ENCODE measurements around the gene FBXL17.

Gene FBXL17

DNA sequence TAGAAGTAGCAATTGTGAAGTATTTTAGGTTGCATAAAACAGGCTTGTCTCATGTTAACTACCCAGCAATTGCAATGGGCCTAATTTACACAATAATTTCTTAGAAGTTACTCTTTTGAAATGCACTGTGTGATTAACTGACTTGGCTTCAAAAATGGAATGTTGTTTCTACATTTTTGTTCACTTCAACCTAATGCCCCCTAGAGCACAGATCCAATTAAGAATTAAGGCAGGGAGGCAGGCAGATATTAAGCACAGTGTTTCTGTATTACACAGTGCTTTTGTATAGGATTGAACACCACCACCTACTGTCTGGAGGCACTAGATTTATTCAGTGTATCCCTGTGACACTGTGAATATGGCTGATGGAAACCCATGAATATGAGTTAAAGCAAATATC is 302.1 kb downstream of the FBXL17 start:
- no peaks in the 10 kb centered on the region for H3K9me3 ChIP-seq (ENCODE audit: control insufficient read depth, insufficient read depth, low read length)
- H3K4me1 ChIP-seq (ENCODE audit: insufficient read depth, low read length): peaks cover 68% of the 10 kb centered on the region
- no peak overlapping the region for H3K9ac ChIP-seq (ENCODE audit: low read depth, low read length)
- H3K36me3 ChIP-seq (ENCODE audit: insufficient read depth, low read length): no peaks in the 10 kb centered on the region

DNA sequence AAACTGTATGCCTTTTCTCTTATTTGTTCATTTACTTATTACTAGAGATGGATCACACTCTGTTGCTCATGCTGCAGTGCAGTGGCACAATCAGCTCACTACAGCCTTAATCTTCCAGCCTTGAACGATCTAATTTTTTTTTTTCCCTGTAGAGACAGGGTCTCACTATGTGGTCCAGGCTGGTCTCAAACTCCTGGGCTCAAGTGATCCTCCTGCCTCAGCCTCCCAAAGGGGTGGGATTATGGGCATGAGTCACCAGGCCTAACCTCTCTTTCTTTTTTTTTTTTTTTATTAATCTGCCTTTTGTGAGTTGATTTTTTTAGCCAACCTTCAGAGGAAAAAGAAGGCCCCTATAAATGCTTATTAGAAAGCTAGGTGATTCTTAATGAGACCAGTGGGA is 303.0 kb downstream of the FBXL17 start:
- Histone ChIP-seq H3K36me3 (ENCODE audit: insufficient read depth, low read length) (no peaks in the 10 kb centered on the region), H3K4me1 (ENCODE audit: insufficient read depth, low read length) (peaks cover 69% of the 10 kb centered on the region), H3K9ac (ENCODE audit: low read depth, low read length) (no peak overlapping the region), H3K9me3 (ENCODE audit: control insufficient read depth, insufficient read depth, low read length) (0 out of 2 replicates have a peak, but pooled peaks cover under 1% of the 10 kb centered on the region)

DNA sequence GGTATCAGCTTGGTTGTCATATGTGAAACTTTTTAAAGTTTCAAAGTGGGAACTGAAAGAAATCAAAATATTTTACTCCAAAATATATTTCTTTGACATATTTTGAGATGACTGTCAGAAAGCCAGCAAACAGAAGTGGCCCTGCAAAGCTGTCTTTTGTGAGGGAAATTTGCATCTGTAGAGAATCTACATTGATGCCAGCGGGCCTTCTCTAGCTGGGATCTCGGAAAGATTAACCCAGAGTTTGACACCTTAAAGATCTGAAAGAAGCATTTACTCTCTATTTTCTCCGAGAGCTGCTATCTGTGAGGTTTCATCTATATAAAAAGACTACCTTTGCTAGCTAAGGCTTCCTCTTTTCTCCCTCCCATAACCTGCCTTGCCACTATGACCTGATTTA is 303.6 kb downstream of the FBXL17 start:
- Histone ChIP-seq H3K9ac (ENCODE audit: low read depth, low read length) (no peak overlapping the region), H3K36me3 (ENCODE audit: insufficient read depth, low read length) (no peaks in the 10 kb centered on the region), H3K9me3 (ENCODE audit: control insufficient read depth, insufficient read depth, low read length) (peaks cover 5% of the 10 kb centered on the region; the same call in 1 of the 2 replicates), H3K4me1 (ENCODE audit: insufficient read depth, low read length) (peaks cover 64% of the 10 kb centered on the region)

DNA sequence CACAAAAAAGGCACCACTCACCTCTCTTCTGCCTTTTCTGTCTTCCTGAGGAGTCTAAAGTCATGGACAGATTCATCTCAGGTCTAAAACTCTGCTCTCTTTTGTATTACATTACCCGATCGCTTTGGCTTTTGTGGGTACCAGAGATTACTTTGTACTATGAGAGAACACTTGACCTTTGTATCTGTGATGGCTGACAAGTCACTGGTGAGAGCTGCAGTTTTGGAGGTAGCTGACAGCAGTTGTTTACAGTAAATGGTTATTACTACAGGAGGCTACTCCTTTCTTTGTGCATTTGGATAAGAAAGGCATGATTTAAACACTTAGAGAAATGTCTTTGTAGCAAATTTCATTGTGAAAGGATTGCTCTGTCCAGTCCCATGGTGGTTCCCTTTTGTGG is 307.3 kb downstream of the FBXL17 start:
- H3K9ac ChIP-seq (ENCODE audit: low read depth, low read length): no peak overlapping the region
- H3K36me3 ChIP-seq (ENCODE audit: insufficient read depth, low read length): no peaks in the 10 kb centered on the region
- peaks cover 5% of the 10 kb centered on the region; the same call in 1 of the 2 replicates for H3K9me3 ChIP-seq (ENCODE audit: control insufficient read depth, insufficient read depth, low read length)
- peaks cover 34% of the 10 kb centered on the region for H3K4me1 ChIP-seq (ENCODE audit: insufficient read depth, low read length)

DNA sequence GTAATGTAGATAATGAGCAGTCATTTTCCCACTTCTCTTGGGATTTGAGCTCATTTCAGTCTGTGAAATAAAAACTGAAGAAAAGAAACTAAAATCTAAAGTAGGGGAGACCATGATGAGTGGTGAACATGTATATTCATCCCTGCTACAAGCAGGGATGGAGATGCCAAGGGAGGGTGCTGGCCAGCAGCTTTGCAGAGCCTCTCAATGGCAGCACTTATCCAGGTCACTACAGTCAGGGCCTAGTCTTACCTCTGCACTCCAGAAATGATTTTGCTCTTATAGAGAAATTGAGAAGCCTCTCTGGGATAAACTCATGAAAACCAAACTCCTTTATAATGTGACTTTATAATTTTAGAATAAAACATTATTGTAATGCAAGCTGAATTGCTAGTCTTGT is 317.6 kb downstream of the FBXL17 start:
- Histone ChIP-seq H3K9ac (ENCODE audit: low read depth, low read length) (no peak overlapping the region), H3K4me1 (ENCODE audit: insufficient read depth, low read length) (peaks cover 6% of the 10 kb centered on the region), H3K36me3 (ENCODE audit: insufficient read depth, low read length) (no peaks in the 10 kb centered on the region), H3K9me3 (ENCODE audit: control insufficient read depth, insufficient read depth, low read length) (no peaks in the 10 kb centered on the region)

DNA sequence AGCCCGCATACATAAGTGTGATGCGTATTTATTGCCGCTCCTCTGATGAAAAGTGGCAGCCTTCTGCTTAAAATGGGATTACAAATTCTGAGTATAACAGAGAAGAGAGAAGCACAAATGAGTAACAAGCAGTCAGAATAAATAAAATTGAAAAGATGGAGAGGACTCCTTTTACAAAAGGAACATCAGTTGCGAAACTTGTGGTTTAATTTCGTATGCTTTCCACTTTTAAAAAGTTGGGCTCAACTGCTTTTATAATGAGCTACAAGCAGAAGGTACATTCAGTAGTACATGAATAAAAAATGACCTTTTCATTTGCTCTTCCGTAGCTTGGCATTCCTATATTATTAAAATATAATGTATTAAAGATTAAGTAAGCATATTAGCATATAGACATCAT is 320.0 kb downstream of the FBXL17 start:
- Histone ChIP-seq H3K9ac (ENCODE audit: low read depth, low read length) (no peak overlapping the region), H3K4me1 (ENCODE audit: insufficient read depth, low read length) (peaks cover 6% of the 10 kb centered on the region), H3K36me3 (ENCODE audit: insufficient read depth, low read length) (no peaks in the 10 kb centered on the region), H3K9me3 (ENCODE audit: control insufficient read depth, insufficient read depth, low read length) (no peaks in the 10 kb centered on the region)

DNA sequence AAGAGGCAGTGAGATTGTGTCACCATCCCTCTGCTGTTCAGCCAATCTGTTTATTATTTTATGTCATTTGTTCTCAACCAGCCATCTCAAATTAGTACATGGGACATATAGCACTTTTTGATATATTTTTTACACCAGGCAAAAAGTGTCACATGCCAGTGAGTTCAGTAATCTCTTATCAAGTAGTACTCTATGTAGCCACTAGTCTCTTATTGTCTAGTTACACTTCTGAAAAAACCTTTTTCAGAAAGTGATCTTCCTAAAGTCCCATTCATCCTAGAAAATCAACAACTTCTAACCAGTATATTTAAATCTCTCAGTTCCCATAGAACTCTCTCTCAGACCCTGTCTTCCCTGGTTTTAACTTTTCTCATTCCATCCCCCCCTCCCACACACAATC is 321.6 kb downstream of the FBXL17 start:
- peaks cover 6% of the 10 kb centered on the region for H3K4me1 ChIP-seq (ENCODE audit: insufficient read depth, low read length)
- H3K36me3 ChIP-seq (ENCODE audit: insufficient read depth, low read length): no peaks in the 10 kb centered on the region
- no peak overlapping the region for H3K9ac ChIP-seq (ENCODE audit: low read depth, low read length)
- no peaks in the 10 kb centered on the region for H3K9me3 ChIP-seq (ENCODE audit: control insufficient read depth, insufficient read depth, low read length)

DNA sequence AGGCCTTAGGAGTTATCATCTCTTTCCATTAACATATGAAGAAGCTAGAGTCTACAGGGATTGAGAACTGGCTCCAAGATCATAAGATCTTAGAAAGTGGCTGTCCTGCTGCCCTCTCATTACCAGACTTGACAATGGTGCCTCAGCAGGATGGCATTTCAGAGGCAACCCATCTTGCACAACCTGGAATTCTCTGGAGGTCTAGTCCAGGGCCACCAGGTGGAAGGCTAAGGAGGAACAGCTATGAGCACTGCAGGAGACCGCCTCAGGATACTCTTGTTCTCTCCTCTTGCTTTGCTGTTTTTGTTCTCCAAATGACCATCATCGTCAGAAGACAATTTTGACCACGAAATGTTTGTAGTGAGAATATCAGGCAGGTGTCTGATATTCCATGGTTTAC is 322.6 kb downstream of the FBXL17 start:
- Histone ChIP-seq H3K9me3 (ENCODE audit: control insufficient read depth, insufficient read depth, low read length) (no peaks in the 10 kb centered on the region), H3K4me1 (ENCODE audit: insufficient read depth, low read length) (peaks cover 6% of the 10 kb centered on the region), H3K36me3 (ENCODE audit: insufficient read depth, low read length) (no peaks in the 10 kb centered on the region), H3K9ac (ENCODE audit: low read depth, low read length) (no peak overlapping the region)

DNA sequence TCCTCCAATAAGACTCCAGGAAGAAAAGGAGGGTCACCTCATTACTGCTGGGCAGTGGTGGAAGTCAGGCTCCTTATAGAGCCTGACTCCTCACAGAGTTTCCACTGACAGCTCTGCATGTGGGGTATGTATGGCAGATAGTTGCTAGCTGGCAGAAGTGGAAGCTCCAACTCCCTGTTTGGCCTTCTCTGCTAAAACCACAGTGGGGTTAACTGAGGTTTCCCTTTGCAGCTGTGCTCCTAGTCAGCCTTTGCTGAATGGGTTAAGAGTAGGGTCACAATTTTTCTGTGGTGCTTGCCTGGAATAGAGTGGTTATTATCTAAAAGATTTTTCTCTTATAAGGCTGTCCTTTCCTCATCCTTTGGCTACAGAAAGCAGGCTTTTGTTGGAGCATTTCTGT is 327.5 kb downstream of the FBXL17 start:
- H3K9me3 ChIP-seq (ENCODE audit: control insufficient read depth, insufficient read depth, low read length): no peaks in the 10 kb centered on the region
- no peak overlapping the region for H3K9ac ChIP-seq (ENCODE audit: low read depth, low read length)
- no peaks in the 10 kb centered on the region for H3K36me3 ChIP-seq (ENCODE audit: insufficient read depth, low read length)

DNA sequence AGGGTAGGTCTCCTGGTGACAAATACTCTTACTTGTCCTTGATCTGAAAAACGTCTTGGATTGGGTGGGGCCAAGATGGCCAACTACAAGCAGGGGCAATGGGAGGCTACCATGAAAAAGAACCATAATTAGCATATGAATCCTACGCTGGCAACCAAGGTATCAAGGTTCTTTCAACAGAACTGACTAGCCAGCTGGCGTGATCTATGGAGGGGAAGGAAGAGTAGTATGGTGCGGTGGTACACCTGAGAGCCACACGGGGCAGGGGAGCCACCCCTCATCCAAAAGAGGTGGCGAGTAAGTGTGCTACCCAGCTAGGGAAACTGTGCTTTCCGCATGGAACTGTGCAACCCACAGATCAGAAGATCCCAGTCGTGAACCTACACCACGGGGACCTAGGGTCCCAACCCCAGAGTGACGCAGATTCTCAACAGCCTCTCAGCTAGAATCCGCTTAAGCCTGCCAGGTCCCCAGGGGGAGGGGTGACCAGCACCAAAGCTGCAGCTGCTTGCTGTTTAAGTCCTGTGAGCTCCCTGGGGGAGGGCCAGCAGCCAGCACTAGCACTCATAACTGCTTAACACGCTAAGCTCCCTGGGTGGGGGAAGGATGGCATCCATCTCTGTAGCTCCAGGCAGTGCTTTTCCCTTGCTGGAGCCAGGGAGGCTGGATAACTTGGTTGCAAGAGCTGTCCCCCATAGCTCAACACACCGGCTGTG is 334.8 kb downstream of the FBXL17 start:
- Histone ChIP-seq H3K4me1 (ENCODE audit: insufficient read depth, low read length) (no peaks in the 10 kb centered on the region; the same call in 1 of the 2 replicates), H3K36me3 (ENCODE audit: insufficient read depth, low read length) (no peaks in the 10 kb centered on the region), H3K9me3 (ENCODE audit: control insufficient read depth, insufficient read depth, low read length) (no peaks in the 10 kb centered on the region), H3K9ac (ENCODE audit: low read depth, low read length) (no peak overlapping the region)

More for the DNA sequence above, 327.5 kb downstream of the FBXL17 start:
- no peaks in the 10 kb centered on the region for H3K4me1 ChIP-seq (ENCODE audit: insufficient read depth, low read length)

DNA sequence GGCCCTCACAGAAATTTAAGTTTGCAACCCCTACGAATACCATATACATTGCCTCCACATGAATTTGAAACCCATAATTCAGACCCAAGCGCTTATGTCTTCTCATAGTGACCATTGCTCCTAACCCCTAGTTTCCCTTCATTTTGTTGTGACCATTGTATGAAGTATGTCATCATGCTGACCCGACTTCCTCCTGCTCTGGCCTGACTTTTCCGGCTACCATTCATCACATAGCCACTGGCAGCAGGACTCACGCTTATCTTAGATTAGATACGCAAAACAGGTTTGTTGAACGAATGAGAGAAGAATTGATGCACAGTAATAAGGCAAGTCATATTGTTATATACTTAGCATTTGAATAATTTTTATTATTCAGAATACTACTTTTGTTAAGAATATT is 345.4 kb downstream of the FBXL17 start:
- Histone ChIP-seq H3K9ac (ENCODE audit: low read depth, low read length) (no peak overlapping the region), H3K4me1 (ENCODE audit: insufficient read depth, low read length) (no peaks in the 10 kb centered on the region; the same call in 1 of the 2 replicates), H3K9me3 (ENCODE audit: control insufficient read depth, insufficient read depth, low read length) (no peaks in the 10 kb centered on the region), H3K36me3 (ENCODE audit: insufficient read depth, low read length) (no peaks in the 10 kb centered on the region)

DNA sequence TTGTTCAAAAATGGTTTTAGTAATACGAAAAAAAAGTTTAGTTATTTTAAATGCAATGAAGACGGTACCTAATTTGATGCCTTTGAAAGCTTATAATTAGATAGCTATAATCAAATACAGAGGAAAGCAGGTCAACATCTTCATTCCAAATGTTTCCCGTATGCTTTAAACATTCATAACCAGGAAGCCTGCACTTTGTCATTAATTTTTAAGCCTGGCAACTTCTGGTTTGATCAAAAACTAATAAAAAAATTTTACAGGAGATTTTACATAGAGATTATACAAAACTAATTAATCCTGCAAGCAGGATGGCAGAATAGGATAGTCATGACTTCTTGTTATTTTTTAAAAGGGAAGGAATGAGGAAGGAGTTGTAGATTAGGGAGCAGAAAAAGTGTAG is 353.0 kb downstream of the FBXL17 start:
- H3K4me1 ChIP-seq (ENCODE audit: insufficient read depth, low read length): no peaks in the 10 kb centered on the region
- no peak overlapping the region for H3K9ac ChIP-seq (ENCODE audit: low read depth, low read length)
- no peaks in the 10 kb centered on the region for H3K9me3 ChIP-seq (ENCODE audit: control insufficient read depth, insufficient read depth, low read length)
- H3K36me3 ChIP-seq (ENCODE audit: insufficient read depth, low read length): no peaks in the 10 kb centered on the region

DNA sequence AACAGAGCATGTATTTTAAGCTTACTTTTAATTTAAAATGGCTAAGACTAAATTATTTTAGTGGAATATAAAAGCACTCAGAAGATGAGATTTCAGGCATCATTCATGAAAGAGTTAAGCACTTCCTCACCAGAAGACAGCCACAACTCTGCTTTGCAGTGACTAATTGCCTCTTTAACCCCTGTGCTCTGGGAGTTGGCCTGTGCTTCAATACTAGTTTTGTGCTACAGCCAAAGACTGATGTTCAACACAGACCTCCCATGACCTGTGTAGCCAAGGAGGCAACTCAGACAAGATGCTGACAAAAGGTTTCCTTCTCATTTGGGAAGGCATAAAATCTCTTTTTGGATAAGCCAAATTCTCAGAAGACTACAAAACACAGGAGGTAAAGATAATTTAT is 353.5 kb downstream of the FBXL17 start:
- Histone ChIP-seq H3K36me3 (ENCODE audit: insufficient read depth, low read length) (no peaks in the 10 kb centered on the region), H3K4me1 (ENCODE audit: insufficient read depth, low read length) (no peaks in the 10 kb centered on the region), H3K9me3 (ENCODE audit: control insufficient read depth, insufficient read depth, low read length) (no peaks in the 10 kb centered on the region), H3K9ac (ENCODE audit: low read depth, low read length) (no peak overlapping the region)

DNA sequence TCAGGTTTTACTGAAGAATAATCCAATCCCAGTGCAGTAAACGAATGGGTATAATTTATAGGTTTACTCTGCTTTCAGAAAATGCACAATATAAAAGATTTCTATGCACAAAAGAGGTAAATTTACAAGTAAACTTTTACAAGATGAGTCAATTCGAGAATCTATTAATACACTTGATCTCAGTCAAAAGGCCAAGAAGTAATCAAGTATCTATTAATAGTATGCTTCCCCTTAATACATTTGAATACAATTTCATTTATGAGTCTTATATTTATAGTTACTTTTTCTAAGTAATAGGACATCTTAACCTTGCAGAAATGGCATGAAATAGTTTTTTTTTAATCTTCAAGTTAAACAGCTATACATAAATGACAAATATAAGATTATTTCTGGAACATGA is 355.9 kb downstream of the FBXL17 start:
- Histone ChIP-seq H3K9ac (ENCODE audit: low read depth, low read length) (no peak overlapping the region), H3K36me3 (ENCODE audit: insufficient read depth, low read length) (no peaks in the 10 kb centered on the region)

DNA sequence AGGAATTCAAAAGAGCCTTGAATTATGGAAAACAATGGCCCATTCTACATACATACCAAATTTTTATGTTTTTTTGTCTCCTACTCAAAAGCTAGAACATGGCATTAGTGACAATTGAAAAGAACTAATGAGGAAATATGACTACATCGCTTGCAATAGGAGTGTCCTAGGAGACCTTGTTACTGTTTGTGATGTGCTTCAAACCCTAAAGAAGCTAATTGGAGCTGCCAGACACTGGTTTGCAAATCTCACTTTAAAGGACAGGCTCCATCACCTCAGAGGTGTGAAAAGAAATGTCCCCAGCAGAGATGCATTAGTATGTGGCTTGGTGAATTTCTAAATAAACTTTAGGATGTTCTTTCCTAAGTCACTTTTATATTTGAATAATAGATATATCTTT is 356.9 kb downstream of the FBXL17 start:
- Histone ChIP-seq H3K9me3 (ENCODE audit: control insufficient read depth, insufficient read depth, low read length) (no peaks in the 10 kb centered on the region), H3K4me1 (ENCODE audit: insufficient read depth, low read length) (no peaks in the 10 kb centered on the region), H3K9ac (ENCODE audit: low read depth, low read length) (no peak overlapping the region), H3K36me3 (ENCODE audit: insufficient read depth, low read length) (no peaks in the 10 kb centered on the region)

More for the DNA sequence above, 355.9 kb downstream of the FBXL17 start:
- H3K4me1 ChIP-seq (ENCODE audit: insufficient read depth, low read length): no peaks in the 10 kb centered on the region
- H3K9me3 ChIP-seq (ENCODE audit: control insufficient read depth, insufficient read depth, low read length): no peaks in the 10 kb centered on the region

Measured in ES-I3 (cell line).